Measurements from ENCODE around the gene KRT85. TPM values are rescaled to one million over a fixed set of nuclear protein-coding genes. Genes with fewer than 3 reads are reported as not detected.
A peak's percentile ranks its signal among the peaks of the same experiment; 100 is the strongest.

Gene KRT85
- total and polyA plus RNA-seq, 10 of the 15 experiments (the other 5 are each of a cell fraction or from before 2014, with no cell fraction given), result 0.05 to 0.18 (median 0.11) TPM; not detected in 6

- H3K4me2 ChIP-seq (ENCODE audit: control insufficient read depth, insufficient read depth), result no peak overlapping the region
- H3K27me3 ChIP-seq (replicated peaks in 1 of 2; ENCODE audit: control insufficient read depth in 2 of 2, insufficient read depth in 2 of 2, low read length in 1 of 2), result peaks cover 0 to 5% of the 10 kb centered on the region in 2 experiments
- ChIA-PET POLR2A (no interaction called here), RAD21 (ENCODE audit: unreplicated experiment) (interaction anchor here (0.9 to 1.8 kb wide), 9 partner anchors 12 to 553 kb away, joined by 3 to 8 read pairs (median 3); no protein-coding TSS in a partner anchor), SMC1A (ENCODE audit: uncharacterized antibody, unreplicated experiment) (interaction anchor here (1.1 to 2.7 kb wide), 6 partner anchors 14 to 169 kb away, joined by 3 to 13 read pairs (median 4); no protein-coding TSS in a partner anchor), CTCF (interaction anchor here (0.6 to 5.1 kb wide), 33 partner anchors 9 to 659 kb away, joined by 3 to 53 read pairs (median 4); no protein-coding TSS in a partner anchor)
- DNase-seq (ENCODE audit: low read depth, low spot score) (peak; percentile 76), FAIRE-seq (peak; percentile 96), ATAC-seq (peak; percentile 99)
- no TSS peak for BruUV-seq (replicated peaks)
- H2AFZ ChIP-seq (ENCODE audit: control insufficient read depth, low read depth, low read length), result no peak overlapping the region
- 5% methylated on average over 11 of the region's 11 CpGs for WGBS (ENCODE audit: insufficient coverage, insufficient replicate concordance, low lambda C conversion rate, missing lambda C conversion rate)
- in situ Hi-C loops (cut with MboI) (loop anchor here (10.0 kb wide), 1 partner anchor 172 kb away; no protein-coding TSS in a partner anchor), intact Hi-C loops (cut with micrococcal nuclease; ENCODE audit: unreplicated experiment) (loop anchor here (1.0 to 10.0 kb wide), 3 partner anchors 48 to 170 kb away; no protein-coding TSS in a partner anchor)
- no peaks in the 10 kb centered on the region for H3K36me3 ChIP-seq (ENCODE audit: control insufficient read depth in 2 of 2, insufficient read depth in 2 of 2, low read length in 1 of 2)
- H3K79me2 ChIP-seq (ENCODE audit: control insufficient read depth, insufficient read depth, low read length), result no peaks in the 10 kb centered on the region
- no peak overlapping the region for H3K4me3 ChIP-seq
- H3K4me1 ChIP-seq (ENCODE audit: control insufficient read depth, insufficient read depth, low read length), result peaks cover 7% of the 10 kb centered on the region
- H3K9ac ChIP-seq (ENCODE audit: control insufficient read depth, insufficient read depth, low read length), result no peak overlapping the region
- no peak overlapping the region for H3K27ac ChIP-seq (ENCODE audit: control insufficient read depth, insufficient read depth)
- no peaks in the 10 kb centered on the region for H4K20me1 ChIP-seq (ENCODE audit: control insufficient read depth, insufficient read depth)
- H3K9me3 ChIP-seq (replicated peaks; ENCODE audit: control insufficient read depth, insufficient read depth, low read length), result no peaks in the 10 kb centered on the region
- TF ChIP-seq RUNX3 (IDR thresholded peaks at IDR 0.05; ENCODE audit: low read length) (peak; percentile 41; the same call in 1 of the 2 replicates), CTCF (IDR thresholded peaks at IDR 0.05 in 2 of 3, conservative IDR thresholded peaks at IDR 0.05 in 1 of 3; ENCODE audit: control insufficient read depth in 2 of 3, extremely low read depth in 1 of 3, insufficient read depth in 1 of 3, low read depth in 3 of 3, low read length in 3 of 3) (peak; percentile 88 to 100 (median 93)), SMARCA5 (IDR thresholded peaks at IDR 0.05) (peak; percentile 96), RAD21 (IDR thresholded peaks at IDR 0.05; ENCODE audit: insufficient read depth, low read depth, low read length) (peak; percentile 73), ZNF622 (IDR thresholded peaks at IDR 0.05) (no peak), PBX3 (IDR thresholded peaks at IDR 0.05; ENCODE audit: insufficient replicate concordance, low read depth, low read length) (no peak), WRNIP1 (IDR thresholded peaks at IDR 0.05; ENCODE audit: borderline replicate concordance, low read depth, low read length) (no peak), SP1 (IDR thresholded peaks at IDR 0.05; ENCODE audit: low read depth, low read length) (peak; percentile 36), JUNB (IDR thresholded peaks at IDR 0.05) (0 out of 2 replicates have a peak, but pooled peaks have one; percentile 37), IRF4 (IDR thresholded peaks at IDR 0.05; ENCODE audit: low read depth, low read length) (0 out of 2 replicates have a peak, but pooled peaks have one; percentile 50), POLR2A (IDR thresholded peaks at IDR 0.05; ENCODE audit: low read depth, low read length) (no peak), BHLHE40 (IDR thresholded peaks at IDR 0.05; ENCODE audit: borderline replicate concordance in 1 of 2, low read depth in 2 of 2, low read length in 1 of 2) (peak in 1 of 2 experiments; percentile 17; a peak in 1 of 4 replicates), ZBTB40 (IDR thresholded peaks at IDR 0.05; ENCODE audit: borderline replicate concordance) (no peak)
Observed at GRCh38 chr12:52327052-52327829, 40.0 kb downstream of the KRT85 start.
